ENCODE measurements around the gene FOXD4. TPM values are rescaled to one million over a fixed set of nuclear protein-coding genes. Genes with fewer than 3 reads are reported as not detected.
"Not testable (repeated sequence)": the region's sequence is repeated elsewhere in the genome, so short reads cannot be mapped to it uniquely, and the experiment has no call there.

Gene FOXD4
- polyA plus RNA-seq, 3 donors from 2014 or later: not detected

GRCh38 chr9:76389-76788 is 41.8 kb downstream of the FOXD4 start:
- H3K4me3 Mint-ChIP-seq: not testable (repeated sequence)

GRCh38 chr9:73900-74525 is 44.2 kb downstream of the FOXD4 start:
- not testable (repeated sequence) for H3K4me1 Mint-ChIP-seq; H3K9me3 Mint-ChIP-seq; DNase-seq; H3K27ac Mint-ChIP-seq; H3K27me3 Mint-ChIP-seq (ENCODE audit: low read depth in 3 of 3); H3K36me3 Mint-ChIP-seq
- peak overlapping the region; percentile 48 to 80 (median 69) for H3K4me3 Mint-ChIP-seq

More at GRCh38 chr9:76389-76788, 41.8 kb downstream of the FOXD4 start:
- DNase-seq; H3K27me3 Mint-ChIP-seq (ENCODE audit: low read depth in 3 of 3); H3K9me3 Mint-ChIP-seq; H3K4me1 Mint-ChIP-seq; H3K36me3 Mint-ChIP-seq; H3K27ac Mint-ChIP-seq: not testable (repeated sequence)

DNA sequence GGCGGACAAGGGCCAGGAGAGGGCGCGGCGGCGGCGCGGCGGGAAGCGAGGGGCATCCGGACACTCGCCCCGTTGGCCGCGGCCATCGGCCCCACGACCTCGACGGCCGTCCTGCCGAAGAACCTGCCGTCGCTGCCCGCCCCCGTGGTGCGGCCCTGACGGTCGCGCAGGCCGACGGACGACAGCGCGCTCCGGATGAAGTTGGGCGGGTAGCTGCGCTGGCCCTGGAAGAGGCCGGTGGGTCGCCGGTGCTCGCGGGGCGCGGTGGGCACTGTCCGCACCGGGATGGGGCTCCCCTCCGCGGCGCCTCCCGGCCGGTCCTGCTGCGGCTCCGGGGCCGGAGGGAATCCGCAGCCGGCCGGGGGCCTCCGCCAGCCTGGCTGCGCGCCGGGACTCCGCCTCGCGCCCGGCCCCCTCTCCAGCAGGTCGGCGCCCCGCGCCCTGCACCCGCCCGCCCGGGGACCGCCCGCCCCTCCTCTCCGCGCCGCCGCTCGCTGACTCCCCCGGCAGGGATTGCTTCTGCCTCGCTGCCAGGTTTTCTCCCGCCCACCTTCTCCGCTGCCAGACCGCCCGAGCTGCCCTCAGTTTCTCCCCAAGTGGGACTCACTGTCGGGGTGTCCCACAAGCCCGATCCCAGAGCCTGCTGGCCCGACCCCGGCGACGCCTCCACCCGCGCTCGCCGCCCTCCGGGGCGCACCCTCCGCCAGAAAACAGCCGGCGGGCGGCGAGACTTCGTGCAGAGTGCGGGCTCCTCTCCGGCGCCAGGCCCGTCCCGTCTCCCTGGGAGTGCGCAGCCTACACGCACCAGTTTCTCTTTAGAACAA is 44.9 kb downstream of the FOXD4 start:
- H3K36me3 Mint-ChIP-seq; H3K27me3 Mint-ChIP-seq (ENCODE audit: low read depth in 3 of 3); DNase-seq; H3K4me1 Mint-ChIP-seq; H3K27ac Mint-ChIP-seq; H3K9me3 Mint-ChIP-seq: not testable (repeated sequence)
- H3K4me3 Mint-ChIP-seq: peak overlapping the region in 4 of 5 donors; percentile 66 to 80 (median 73)

Other genes starting within 250 kb of the FOXD4 start
- gene WASHC1, start 89.0 kb downstream of the FOXD4 start, polyA plus RNA-seq: 1 to 10 TPM; 1.1 to 1.9 (median 1.2) TPM
- gene ZNG1A, start 60.6 kb upstream of the FOXD4 start, polyA plus RNA-seq: 10 to 100 TPM in 2 of 3 donors, 1 to 10 TPM in 1; 9.6 to 15.3 (median 11.6) TPM
- gene DOCK8, start 96.4 kb upstream of the FOXD4 start, polyA plus RNA-seq: 10 to 100 TPM; 15.3 to 81.9 (median 25.7) TPM